NOMO-1 treated with dmso at 0.1 percent for 144 hours (cell line): ENCODE measurements around the gene DCTD.

Experiments used
- DNase-seq: peaks from one replicate; lab custom pipeline; 2025; ENCODE audit not compliant: unreplicated experiment; lab: John Stamatoyannopoulos, UW

The DCTD gene

DNA sequence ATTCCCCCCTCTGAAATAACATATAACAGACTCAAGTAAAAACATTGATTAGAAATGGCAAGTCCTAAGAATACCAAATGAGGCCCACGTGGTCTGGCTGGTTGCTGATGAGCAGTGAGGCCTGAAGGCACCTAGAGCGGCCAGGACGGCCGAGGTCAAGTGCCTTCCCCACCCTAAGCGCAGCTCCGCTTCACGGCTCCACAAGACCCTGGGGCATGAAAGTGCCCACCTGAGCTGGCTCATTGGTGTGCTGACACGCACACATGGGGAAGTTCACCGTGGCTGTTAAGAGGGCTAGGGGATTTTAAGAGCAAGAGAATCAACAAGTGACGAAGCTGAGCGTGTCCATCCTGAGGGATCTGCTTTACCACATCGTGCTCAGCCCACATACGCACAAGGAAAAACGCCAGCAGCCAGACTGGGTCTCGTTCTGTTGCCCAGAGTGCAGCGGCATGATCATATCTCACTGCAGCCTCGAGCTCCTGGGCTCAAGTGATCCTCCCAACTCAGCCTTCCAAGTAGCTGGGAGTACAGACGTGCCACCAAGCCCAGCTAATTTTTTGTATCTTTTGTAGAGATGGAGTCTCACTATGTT, 22.4 kb downstream of the DCTD start:
- DNase-seq, result no peak

DNA sequence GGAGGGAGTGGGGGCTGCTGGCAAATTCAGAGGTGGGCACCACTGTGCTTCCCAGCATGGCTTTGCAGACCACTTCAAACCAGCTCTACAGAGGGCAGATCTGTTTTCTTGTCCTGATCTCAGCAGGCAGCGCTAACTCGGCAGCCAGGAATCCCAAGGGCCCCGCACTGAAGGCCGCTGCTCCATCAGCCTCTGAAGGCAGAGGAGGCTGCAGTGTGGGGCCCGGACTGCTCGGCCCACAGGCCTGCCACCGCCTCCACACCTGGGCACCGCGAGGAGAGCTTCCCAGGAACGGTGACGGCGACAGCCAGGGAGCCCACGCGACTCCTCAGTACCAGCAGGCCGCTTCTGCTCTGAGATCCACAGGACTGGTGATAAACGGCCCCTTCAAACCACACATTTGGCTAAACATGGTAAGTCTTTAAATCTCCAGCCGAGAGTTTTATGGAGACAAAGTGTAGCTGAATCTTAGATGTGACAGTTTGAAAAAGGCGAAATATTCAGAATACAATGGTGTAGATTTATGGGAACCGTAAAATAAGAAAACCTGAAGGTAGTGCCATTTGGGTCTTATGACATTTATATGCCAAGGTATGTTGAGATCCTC, 23.6 kb downstream of the DCTD start:
- no peak for DNase-seq

DNA sequence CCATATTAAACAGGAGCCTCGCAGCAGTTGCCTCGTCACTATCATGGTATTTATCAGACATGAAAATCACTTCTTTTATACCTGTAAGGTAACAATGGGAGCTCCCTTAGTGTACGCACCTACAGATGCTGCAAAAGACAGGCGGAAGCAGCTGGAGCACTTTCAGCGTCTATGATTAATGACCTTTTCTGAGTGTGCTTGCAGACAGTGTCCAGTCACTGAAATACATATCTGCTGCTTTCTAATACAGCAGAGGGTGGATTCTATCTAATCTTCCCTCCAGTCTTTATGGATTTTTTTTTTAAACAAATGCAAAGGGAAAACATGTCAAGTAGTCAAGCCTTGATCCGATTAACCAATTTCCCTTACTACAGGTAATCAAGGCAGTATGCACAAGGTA, 24.1 kb downstream of the DCTD start:
- no peak for DNase-seq

DNA sequence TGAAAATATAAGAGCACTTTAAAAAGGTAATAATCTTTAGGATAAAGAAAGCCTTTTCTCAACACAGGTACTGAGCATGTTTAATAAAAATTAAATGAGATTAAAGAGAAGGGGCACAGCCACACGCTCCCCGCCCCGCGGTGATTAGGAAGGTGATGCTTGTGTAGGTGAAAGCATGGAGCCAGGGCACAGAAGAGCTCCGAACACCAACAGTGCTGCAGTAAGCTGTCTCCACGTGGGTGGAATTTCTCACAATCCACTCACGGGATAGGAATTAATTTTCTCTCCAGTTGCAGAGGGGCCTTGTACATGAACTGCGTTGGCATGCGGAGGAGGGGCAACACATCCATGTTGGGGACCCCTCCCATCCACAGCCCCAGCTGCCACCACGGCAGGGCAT, 27.0 kb downstream of the DCTD start:
- no peak for DNase-seq

DNA sequence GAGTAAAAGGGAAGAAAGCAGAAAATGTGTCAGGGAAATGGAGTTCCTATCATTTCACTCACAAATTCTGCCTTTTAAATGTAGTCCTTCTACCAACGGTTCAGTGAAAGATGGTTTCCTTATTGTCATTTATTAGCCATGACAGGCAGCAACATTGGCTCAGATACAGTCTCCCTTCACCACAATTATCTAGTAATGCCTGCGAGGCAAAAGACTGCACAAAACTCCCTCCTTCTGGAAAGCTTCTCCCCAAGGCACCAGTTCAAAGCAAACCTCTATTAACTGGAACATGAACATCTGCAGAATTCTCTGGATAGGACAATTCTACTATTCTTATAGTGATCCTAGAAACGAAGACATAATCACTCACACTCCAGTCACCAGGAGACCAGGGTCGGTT, 28.3 kb downstream of the DCTD start:
- no peak for DNase-seq

DNA sequence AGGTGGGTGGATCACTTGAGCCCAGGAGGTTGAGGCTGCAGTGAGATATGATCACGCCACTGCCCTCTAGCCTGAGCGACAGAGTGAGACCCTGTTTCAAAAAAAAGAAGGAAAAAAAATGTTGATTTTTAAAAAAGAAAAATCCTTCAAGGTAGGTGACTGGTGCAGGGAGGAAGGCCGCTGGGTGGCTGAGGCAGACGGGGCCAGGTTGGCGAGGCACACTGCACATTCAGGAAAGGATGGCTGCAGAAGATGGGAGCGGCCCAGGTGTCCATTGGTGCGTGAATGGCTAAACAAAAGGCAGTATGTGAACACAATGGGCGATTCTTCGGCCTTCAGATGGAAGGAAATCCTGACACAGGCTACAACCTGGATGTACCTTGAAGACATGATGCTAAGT, 30.4 kb downstream of the DCTD start:
- DNase-seq, result no peak

DNA sequence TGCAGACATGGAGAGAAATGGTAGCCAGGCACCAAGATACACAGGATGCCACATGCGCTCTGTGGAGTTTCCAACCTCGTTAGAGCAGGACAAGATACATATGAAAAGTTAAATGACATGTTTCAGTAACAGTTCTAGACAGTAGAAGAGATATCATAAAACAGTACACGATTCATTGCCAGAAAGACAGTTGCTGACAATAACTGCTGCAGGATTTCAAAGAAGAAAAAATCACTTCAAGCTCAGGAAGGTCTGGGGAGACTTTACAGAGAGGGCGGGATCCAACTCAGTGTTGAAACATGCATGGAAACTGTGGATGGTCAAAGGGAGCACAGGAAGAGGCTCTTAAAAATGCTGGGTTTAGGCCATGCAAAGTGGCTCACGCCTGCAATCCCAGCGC, 31.0 kb downstream of the DCTD start:
- no peak for DNase-seq

DNA sequence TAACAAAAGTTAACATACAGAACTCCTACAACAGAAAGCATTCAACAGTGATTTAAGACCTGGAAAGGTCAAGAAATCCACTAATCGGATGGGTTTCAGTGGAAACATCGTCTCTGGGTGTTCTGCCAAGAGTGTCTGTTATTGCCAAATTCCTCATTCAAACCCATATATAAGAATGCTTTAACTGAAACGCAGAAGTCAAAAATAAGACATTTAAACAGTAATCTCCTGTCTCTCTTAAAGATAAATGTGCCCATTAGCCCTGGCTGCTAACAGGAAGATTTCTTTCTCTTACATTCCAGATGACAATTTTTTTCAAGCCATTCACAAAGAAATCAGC, 31.5 kb downstream of the DCTD start:
- DNase-seq, result no peak

DNA sequence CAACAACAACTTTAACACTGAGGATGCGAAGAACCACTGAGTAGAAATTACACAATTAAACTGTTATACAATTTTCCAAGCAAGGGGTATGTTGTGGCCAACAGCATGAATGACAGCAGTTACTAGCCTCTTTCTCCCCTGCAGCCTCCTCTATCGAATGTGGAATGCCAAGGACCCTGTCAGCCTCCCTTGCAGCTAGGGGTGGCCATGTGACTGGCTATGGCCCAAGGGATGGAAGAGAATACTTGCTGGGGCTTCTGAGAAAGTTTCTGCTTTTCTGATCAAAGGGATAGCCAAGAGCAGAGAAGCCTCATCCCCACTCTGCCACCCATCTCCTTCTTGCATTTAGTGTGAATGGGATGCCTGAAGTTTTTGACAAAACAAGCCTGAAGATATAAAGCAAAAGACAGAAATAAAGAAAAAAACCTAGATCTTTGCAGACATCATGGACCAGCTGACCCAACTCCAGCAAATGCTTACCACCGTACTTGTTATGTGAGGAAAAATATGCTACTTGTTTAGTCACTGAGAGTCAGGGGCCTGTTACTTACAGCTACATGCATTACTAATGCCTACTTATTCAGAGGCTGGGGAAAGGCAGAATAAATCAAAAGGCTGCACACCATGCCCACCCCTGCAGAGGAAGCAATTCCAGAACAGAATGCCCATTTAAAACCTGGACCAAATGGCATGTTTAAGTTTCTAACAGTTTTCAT, 32.0 kb downstream of the DCTD start:
- no peak for DNase-seq

DNA sequence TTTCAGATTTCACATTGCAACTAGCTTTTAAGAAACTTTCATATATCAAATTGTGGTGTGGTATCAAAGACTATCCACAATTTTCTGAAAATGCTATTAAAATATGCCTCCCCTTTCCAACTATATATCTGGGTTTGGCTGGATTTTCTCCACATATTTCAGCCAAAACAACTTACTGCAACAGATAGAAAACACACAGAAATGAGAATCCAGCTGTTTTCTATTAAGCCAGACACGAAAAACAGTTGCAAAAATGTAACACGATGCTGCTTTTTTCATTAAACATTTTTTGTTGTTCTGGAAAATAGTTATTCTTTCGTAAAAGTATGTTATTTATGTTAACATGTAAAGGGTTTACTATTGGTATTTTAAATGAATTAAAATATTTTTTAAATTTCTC, 33.1 kb downstream of the DCTD start:
- DNase-seq, result no peak

DNA sequence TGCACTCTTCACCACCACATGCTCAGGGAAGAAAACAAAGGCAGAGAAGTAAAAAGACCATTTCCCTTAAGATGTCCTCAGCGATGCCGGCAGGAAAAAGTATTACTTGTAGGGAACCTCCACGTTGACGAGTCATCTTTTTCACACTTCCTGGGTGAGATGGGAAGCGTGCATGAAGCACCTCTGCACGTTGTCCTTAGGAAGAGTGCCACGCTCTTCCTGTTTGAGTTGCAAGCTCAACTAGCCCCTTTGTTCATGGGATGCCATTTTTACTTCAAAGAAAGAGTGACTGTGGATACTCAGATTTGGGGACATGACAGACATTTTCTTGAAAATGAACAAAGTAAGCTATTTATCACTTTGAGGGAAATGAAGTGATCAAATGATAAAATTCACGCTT, 33.8 kb downstream of the DCTD start:
- DNase-seq, result no peak

DNA sequence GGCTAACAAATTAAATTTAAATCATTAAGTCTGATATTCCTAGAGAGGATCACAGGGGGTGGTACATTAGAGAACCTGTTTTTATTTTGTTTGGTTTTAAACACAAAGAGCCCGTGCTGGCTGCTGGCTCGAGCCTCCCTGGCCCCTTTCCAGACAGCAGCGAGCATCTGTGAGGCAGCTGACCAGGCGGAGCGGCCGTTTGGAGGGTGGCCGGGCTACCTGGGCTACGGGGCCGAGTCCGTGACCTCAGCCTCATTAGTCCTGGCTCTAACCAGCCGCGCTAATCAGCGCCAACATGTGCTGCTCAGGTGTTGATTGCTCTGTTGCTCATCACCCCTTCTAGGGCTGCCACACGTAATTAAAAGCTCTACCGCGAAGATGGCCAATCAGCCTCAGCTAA, 35.3 kb downstream of the DCTD start:
- DNase-seq, result no peak

DNA sequence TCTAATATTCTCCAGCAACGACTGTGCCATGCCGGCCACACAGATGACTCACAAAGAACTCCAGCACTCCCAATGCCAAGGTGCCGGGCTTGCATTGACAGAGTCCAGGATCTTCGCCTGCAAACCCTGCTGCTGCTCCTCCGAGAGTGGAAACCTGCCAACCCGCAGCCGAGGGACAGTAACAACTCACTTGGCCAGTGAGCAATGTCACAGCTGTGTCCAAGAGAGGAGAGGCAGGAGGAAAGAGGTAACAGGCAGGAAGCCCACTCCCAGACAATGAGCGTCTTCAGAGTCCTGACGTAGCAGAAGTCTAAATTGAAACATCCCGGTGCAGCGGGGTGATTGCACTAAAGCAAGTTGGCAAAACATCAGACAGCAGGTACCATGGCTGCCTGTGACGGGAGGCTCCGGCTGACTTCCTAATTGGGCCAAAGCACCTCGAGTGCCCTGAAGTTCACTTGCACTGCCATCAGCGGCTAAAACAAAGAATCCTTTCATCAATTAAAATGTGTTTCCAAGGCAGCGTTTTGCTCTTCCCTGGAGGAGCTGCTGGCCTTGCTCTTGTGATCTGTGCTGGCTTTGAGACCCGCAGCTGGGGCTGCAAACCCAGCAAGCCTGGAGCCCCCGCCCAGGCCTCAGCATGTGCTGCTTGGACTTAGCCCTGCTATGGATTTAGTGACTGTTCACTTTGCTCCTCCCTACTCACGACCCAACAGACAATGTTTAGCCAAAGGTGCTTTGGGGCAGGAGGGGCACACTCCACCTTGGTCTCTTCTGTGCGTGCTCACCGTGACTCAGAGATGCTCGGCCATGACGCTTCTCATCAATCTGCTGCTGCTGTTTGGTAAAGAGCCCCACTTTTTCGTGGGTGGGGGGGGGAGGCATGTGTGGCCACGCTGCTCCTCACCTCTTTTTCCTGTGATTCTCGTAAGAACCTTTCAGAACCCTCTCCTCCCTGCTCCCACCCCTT, 36.5 kb downstream of the DCTD start:
- DNase-seq, result no peak

DNA sequence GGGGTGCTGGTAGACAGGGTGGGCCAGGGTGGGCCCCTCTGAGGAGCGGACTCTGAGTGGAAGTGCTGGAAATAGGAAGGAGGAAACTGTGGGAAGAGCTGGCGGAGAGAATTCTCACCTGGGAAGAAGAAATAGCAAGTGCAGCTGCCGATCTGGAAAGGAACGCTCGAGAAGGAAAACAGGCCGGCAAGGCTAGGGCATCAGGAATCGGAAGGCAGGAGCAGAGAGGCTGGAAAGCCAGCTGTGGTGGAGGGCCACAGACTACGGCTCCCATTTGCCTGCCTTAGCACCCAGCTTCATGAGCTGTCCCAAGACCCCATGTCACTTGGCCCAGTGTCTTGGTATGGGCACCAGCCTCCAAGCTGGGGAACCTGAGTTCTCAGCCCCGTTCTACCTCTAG, 37.3 kb downstream of the DCTD start:
- DNase-seq, result no peak

DNA sequence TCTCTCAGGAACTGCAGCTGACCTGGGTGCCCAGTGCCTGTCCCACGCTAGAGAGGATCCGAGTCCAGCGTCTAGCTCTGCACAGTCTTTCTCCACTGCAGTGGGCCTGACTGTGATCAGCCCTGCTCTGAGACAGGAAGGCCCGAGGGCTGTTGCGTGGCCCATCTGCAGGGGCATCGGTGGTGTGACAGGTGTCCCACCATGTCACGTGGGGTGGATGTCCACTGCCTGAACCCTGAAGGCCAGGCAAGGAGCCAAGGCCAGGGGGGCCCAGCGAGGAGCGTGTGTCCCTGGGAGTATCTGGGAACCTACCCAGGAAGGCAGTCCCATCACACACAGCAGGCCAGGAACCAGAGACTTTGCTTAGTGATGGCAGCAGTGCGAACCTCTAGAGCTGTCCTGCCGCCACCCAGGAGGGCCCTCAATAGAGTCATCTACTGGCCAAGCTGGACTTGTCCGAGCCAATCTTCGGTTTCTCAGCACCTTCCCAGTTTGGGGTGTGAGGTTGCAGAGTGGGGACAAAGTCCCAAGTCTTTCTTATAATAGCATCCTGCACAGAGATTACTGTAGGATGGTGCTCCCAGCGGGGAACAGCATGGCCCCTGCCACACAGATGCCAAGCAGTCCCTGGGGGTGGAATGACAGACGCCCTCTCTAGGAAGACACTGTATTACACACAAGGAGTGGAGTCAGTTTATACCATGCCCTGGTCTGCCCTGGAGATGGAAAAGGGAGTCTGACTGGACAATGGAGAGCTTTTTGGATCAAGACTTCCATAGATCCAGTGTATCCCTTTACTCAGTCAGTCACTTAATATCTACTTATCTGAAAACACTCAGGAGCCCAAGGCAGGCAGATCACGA, 38.3 kb downstream of the DCTD start:
- DNase-seq, result no peak

DNA sequence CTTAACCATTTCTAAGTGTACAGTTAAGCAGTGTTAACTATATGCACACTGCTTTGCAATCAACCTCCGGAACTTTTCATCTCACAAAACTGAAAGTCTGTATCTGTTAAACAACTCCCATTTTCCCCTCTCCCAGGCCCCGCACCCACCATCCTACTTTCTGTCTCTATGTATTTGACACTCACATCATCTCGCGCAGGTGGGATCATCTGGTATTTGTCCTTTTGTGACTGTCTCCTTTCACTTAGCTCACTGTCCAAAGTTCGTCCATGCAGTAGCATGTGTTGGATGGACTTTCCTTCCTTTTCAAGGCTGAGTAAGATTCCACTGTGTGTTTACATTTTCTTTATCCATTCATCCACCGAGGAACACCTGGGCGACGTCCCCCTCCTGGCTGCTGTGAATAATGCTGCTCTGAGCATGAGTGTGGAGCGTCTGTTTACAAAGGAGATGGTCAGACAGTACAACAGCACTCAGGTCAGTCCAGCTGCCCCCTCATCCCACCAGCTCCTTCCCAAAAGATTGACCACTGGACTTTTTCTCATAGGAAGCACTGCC, 39.8 kb downstream of the DCTD start:
- DNase-seq, result no peak

DNA sequence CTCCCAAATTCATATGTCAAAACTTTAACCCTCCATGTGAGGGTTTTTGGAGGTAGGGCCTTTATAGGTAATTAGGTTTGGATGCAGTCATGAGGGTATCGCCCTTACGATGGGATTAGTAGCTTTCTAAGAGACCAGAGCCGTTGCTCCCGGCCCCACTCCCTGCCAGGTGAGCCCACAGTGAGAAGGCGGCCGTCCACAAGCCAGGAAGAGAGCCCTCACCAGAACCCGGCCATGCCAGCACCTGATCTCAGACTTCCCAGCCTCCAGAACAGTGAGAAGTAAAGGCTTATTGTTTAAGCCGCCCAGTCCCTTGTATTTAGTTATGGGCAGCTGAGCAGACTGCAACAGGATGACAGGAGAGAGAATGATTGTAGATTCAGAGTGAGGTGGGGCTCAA, 40.8 kb downstream of the DCTD start:
- no peak for DNase-seq

DNA sequence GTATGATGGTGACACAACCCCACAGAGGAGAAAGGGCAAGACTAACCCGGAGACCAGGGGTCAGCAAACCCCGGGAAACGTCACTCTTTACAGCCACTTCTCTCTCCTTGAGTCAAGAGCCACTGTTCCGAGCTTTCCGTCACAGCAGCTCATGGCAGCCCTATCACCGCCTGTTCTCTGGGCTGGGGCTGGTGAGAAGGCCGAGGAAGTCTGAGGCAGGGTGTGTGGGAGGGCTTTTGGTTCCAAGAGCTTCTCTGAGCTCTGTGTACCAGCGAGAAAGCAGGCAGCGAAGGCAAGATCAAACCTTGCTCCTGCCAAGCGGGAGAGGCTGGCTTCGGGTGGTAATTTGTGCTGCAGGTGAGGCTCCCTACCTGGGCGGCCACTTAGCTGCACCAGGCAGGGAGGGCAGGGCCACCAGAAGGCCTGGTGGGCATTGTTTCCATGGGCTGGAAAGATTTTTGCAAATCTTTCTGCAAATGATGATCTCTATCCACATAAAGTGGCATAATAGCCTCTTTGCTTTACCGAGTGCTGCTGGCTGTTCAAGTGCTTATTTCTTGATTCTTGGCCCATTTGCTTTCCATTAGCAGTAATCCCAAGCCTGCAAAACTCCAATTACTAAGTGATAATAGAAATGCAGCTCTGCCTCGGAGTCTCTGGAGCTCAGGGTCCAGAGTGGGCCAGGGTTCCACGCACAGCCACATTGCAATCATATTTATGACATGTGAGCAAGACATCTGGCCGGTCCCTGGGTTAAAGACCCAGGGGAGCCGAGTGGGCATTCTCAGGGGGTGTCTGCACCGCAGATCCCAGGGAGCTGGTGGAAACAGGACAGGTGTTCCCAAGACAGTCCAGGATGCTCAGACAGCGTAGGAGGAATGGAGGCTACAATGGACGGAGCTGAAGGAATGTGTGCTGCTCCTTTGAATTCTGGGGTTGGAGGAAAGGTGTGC, 41.5 kb downstream of the DCTD start:
- DNase-seq, result no peak

DNA sequence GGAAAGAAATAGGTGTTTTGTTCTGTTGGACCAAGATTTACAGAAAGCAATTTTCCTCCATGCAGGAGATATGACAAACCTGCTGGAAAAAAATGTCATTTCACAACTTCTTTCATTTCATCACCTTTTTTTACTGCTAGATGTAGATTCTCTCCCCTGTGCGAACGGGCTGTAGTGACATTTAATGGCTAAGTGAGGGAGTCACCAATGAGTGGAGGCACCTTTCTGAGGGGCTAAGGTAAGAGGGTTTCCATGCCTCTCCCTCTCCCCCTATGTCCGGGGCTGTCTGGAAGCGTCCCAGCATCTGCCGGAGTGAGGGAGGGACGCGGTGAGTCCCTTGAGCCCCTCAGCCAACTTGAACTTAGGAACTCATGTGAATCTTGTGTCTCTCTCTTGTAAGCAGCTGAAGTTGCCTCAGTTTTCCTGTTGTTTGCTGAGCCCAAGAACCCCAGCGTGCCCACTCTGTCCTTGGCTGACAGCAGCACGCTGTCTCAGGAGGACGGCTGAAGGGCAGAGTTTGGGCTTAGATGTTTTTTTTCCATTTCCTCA, 42.3 kb downstream of the DCTD start:
- no peak for DNase-seq
